GM21737 (cell line): Measurements from ENCODE around the gene APC2.
"Not testable (repeated sequence)": the region's sequence is repeated elsewhere in the genome, so short reads cannot be mapped to it uniquely, and the experiment has no call there.

ENCODE experiments used
- ATAC-seq: cut with Tn5 transposase; IDR thresholded peaks from one replicate; pipeline ENCODE4 v1.9.1; 2021; ENCODE audit warnings: mild to moderate bottlenecking, moderate library complexity; ENCODE audit not compliant: unreplicated experiment

Gene APC2

DNA sequence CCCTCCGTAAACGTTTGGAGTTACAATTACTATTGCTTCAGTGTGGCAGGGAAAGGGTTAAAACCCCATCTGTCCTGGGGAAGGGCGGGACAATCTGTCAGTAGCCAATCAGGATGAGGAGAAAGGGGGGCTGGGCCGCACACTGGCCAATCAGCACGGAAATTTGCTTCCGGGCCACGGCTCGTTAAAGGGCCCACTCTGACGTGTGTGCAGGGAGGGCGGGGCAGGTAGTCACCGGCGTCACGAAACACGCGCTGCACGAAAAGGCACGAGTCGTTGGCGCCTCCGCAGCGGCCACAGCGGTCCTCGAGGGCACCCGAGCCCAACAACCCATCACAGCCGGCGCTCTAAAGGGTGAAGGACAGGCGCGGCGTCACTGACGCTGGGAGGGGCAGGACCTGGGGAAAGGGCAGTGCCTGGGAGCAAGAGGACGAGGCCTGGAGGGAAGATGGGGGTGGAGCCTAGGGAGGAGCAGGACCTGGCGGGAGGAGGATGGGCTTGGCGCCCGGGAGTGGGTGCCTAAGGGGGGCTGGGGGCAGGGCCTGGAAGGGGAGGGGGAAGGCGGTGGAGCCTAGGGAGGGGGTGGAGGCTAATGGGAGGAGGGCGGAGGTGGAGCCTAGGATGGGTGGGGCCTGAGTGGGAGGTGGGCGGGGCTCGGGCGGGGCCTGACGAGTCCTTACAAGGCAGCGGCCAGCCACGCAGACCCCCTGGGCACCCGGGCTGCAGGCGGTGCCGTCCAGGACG is 58.0 kb downstream of the APC2 start:
- no peak for ATAC-seq

DNA sequence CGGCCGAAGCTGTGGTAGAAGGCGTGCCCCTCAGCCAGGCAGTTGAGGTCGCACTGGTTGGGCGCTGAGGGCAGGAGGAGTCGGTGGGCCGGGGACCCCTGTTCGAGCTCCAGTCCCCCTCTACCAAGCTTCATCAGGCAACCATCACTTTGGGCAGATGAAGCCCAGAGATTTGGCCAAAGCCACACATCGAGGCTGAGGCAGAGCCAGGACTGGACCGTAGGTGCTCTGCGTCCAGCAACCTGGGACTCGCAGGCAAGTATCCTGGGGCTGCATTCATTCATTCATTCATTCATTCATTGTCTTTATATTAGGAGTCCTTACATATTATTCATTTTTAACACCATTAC is 58.6 kb downstream of the APC2 start:
- no peak for ATAC-seq

DNA sequence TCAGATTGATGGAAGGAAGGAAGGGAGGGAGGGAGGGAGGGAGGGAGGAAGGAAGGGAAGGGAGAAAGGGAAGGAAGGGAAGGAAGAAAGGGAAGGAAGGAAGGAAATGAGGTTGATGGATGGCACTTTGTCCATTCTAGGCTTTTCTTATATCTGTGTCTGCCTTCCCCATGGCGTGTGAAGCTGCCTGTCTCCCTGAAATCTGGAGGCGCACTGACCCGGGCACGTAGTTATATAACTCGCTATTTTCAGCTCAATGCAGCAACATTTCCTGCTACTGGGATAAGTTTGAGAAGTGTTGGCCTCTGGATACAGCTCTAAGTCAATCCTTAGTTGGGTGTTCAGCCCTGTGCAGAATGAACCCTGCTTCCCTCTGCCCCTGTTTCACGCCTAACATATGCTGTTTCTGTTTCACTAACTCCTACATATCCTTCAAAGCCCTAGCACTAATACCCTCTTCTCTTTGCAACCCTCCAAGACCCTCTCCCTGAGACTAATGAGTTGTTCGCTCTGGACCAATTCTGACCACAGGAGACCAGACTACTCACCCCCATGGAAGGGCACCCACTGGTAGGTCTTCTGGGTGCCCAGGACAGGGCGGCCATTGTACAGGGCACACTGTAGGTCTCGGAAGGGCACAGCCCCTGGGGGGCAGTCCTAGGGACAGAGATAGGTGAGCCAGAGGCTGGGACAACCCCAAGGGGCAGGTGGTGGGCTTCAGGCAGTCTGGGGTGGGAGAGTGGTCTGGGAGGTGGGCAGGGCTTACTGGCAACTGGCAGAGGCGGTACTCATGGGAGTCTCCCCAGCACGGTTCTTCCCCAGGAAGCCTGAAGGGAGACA is 59.9 kb downstream of the APC2 start:
- ATAC-seq, result no peak

DNA sequence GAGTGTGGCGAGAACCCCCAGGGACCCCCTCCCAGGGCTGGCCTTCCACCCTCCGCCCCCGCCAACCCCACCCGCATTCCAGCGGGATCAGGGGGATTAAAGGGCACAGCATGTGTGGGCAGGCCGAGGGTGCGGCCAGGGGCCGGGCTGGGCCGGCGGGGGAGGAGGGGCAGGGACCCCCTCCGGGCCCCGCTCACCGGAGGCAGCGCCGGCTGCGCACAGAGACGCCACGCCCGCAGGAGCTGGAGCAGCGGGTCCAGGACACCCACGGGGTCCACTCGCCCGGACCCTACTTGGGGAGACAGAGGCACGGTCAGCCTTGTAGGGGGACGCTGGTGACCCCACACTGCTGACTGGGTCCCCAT is 60.5 kb downstream of the APC2 start:
- ATAC-seq, result no peak

DNA sequence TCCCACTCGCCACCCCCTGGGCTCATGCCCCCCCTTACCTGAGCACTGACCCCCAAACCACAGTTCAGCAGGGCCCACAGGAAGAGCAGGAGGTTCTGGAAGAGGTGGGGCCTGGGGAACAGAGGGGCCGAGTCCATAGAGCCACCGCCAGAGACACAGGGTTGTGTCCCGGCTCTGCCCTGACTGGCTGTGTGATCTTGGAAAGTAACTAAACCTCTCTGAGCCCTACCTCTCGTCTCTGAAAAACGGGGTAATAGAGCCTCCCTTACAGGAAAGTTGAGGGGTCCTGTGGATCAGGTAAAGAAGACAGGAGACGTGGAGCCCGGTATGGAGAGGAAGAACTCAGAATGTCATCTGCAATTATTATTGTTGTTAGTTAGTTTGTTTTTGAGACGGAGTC is 60.9 kb downstream of the APC2 start:
- no peak for ATAC-seq

DNA sequence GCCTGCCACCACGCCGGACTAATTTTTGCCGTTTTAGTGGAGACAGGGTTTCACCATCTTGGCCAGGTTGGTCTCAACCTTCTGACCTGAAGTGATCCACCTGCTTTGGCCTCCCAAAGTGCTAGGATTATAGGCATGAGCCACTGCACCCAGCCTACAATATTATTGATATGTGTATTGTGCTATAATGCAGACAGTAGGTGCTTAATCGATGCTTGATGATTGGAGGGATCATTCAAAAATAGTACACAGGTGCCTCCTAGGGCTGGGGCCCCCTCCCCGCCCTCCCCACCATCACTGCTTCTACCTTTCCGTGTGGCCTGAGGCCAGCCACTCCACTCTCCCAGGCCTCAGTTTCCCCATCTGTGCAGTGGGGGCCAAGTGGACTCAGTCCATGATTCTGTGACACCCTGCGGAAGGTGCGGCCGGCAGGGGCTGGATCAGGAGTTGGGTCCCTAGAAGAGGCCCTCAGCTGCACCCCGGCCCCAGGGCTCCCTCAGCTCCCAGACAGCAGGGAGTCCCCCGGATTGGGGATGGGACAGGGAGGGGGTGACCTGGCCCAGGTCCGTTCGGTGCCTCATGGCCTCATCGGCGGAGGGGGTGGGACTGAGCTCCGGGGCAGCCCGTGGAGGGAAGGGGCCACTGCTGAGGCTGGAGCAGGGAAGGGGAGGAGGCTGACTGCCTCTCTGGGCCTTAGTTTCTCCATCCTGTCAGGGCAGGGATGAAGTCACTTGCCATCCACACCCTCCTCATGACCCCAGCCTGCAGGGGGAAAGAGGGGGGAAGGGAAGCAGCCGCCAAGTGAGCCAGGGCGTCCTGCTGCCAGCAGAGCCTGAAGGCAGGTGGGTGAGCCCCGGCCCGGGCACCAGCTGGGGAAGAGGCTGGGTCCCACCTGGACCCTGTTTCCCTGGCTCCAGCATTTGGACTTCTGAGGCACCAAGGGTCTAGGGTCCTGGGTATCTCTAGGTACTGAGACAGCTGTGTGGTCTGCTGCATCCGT is 61.7 kb downstream of the APC2 start:
- ATAC-seq, result no peak

DNA sequence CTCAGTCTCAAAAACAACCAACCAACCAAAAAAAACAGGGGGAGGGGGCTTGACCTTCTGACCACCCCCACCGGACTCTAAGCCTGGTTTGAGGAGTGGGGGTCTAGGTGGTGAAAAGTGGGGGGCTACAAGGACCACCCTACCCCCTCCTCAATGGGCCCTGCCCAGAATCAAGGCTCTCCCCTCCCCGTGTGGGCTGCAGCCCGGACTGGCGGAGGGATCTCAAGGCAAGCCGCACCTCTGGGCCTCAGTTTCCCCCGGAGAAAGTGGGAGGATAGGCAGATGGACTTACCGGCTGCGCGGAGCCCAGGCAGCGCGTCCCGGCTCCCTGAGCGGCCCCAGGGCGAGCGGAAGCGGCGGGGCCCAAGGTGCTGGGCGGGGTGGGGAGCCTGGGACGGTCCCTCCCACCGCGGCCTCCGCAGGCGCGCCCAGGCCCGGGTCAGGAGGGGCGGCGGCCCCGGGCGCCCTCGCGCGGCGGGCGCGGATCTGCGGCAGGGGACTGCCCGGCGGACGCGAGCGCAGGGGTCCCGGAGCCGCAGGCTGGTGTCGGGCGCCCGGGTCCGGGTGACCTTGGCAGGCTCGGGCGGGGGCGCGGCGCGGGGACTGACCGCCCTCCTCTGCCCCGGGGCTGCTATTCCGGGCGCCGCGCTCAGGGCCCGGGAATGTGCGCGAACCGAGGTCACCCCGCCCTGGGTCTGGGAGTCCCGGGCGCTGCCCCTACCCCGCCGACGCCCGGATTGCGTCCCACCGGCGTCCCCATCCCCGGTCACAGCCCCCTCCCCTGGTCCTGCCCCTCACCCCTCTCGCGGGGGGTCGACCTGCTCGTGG is 63.0 kb downstream of the APC2 start, which contains the start of gene ADAMTSL5:
Gene ADAMTSL5, minus strand, starts transcription at position 349 of the 828 bp plus-strand sequence. CDS start 2,076 bp downstream, outside the sequence.
- ATAC-seq, result no peak

DNA sequence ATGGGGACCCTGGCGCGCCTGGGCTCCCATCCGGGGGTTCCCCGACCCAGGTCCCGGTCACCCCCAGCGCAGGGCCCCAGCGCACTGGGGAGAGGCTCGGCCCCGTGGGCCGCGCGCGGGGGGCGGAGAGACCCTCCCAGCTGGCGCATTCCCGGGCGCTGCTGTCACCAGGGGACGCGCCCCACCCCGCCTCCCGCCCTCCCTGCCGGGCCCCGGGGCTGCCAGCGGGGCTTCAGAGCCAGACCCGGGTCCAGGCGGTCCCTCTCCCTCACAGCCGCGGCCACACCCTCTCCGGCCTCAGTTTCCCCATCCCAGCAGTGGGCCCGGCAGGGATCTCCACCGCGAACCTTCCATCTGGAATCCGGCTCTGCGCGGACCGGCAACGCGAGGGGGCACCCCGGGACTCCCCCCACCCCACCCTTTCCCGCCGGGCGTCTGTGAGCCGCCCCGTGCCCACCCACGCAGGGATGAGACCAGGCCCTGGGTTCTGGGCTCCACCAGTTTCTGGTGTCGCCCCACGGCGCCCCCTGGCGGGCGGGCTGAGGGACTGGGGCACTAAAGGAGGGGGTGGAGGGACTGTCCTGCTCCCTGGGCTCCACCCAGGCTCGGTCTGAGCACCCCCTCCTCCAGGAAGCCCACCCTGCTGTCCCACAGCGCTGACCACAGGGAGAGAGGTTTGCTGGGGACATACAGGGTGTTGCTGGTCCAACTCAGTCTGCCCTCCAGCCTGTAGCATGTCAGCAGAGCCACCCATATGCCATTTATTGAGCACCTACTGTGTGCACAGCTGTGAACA is 63.8 kb downstream of the APC2 start:
- no peak for ATAC-seq

DNA sequence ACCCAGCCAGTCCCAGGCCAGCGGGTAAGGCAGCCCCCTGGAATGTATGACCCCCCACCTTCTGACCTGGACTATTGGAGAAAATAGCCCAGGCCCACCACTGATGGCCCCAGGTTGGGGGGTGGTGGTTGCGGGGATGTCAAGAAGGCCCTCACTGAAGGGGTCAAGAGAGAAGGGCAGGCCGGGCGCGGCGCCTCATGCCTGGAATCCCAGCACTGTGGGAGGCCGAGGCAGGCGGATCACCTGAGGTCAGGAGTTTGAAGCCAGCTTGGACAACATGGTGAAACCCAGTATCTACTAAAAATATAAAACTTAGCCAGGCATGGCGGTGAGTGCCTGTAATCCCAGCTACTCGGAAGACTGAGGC is 64.4 kb downstream of the APC2 start:
- ATAC-seq, result no peak

DNA sequence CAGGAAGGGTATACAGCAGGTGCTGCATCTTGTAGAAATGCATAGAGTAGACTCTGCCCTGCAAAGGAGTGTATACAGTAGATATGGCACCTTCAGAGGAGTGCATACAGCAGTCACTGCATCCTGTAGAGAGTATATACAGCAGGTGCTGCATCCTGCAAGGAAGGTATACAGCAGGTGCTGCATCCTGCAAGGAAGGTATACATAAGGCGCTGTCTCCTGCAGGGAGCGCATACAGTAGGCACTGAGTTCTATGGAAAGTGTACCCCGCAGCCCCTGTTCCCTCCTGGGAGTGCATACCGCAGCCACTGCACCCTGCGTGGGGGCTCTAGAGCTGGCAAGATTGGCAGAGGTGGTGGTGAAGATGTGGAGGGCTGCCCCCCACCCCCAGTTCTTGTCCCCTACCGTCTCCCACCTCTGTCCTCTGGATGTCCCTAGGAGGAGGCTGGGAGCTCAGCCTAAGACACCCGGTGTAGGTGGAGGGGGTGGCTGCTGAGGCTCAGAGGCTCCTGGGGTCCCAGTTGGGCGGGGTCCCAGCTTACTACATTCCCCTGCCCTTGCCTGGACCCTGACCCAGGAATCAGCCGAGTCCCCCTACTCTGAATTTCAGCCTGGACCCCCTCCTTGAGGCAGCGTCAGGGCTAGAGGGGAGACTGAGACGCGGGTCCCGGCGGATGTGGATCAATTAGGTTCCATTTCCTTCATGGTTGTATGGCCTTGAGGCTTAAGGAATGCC is 65.2 kb downstream of the APC2 start:
- ATAC-seq, result no peak

DNA sequence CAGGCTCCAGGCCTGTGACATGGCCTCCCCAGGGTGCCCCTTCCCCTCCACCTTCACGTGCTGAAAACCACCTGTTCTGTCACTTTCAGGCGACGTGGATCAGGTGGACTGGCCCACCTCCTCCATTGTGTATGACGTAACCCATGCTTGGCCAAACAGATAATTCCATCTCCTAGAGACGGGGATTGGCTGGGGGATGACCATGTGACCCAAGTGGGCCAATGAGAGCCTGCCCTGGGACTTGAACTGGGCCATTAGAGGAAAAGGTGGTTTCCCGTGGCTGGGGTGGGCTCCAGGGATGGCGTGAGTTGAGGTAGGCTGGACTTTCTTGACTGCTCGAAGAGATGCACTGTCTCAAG is 66.5 kb downstream of the APC2 start:
- ATAC-seq, result no peak

DNA sequence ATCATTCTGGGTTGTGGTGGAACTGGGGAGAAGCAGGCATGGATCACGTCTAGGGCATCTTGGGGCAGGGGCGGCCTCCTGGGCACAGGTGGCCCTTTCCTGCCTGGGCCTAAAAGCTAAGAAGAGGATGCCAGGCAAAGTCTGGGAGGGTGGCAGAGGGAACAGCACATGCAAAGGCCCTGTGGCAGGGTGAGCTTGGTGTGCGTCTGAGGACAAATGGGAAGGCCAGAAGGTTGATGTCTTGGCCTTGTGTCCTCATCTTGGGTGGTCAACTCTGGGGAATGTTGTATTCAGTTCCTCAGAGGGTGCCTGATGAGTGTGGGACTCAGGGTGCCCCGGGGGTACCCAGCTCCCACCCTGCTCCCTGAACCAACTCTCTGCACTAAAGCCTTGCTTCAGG is 68.5 kb downstream of the APC2 start:
- no peak for ATAC-seq

DNA sequence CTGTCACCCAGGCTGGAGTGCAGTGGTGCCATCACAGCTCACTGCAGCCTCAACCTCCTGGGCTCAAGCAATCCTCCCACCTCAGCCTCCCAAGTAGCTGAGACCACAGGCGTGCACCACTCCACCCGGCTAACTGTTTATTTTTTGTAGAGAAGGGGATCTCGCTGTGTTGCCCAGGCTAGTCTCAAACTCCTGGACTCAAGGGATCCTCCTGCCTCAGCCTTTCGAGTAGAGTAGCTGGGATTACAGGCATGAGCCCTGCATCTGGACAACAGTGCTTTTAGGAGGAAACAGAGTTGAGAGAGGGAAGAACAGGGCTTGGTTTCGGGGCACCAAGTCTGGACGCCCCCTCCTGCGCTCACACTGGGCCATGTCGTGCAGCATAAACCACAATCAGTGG is 69.9 kb downstream of the APC2 start:
- not testable (repeated sequence) for ATAC-seq

DNA sequence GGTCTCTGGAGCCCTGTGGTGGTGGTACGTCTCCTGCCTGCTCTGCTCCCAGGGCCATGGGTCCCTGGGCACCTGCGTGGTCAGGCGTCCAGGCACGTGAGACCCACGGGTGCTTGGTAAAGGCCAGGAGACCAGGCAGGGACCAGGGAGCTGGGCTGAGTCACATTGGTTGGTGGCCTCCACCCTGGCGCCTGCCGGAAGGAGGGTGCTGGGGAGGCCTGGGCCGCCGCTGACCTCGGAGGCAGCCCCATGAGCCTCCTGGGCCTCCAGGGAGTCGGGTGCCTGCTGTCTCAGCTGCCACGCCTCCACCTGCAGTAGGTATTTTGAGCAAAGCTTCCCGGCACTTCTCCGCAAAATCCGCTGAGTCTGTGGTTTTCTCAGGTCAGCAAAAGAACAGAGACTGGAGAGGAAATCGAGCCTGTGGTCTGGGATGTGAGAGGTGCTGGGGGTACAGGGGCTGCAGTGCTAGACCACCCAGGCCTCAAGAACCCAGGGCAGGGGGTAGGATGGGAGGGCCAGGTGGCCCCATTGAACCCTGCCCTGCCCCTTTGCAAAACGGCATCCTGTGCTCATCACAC is 70.4 kb downstream of the APC2 start:
- no peak for ATAC-seq

DNA sequence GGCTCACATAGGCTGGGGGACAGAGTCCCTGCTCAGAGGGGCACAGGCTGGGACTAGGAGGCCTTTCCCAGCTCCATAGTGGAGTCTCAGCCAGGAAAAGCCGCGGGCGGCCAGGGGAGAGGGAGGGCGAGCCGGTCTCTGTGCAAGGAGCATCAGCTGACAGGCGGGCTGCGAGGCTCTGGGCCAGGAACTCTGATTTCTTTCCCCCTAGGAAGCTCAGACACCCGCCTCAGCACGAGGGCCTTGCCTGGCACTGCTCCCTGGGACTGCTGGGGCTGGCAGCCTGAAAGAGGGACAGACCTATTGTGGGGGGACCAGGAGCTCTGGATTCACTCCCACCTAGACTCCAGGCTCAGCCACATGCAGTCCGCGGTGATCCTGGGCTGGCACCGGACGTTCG is 71.7 kb downstream of the APC2 start:
- ATAC-seq, result no peak

DNA sequence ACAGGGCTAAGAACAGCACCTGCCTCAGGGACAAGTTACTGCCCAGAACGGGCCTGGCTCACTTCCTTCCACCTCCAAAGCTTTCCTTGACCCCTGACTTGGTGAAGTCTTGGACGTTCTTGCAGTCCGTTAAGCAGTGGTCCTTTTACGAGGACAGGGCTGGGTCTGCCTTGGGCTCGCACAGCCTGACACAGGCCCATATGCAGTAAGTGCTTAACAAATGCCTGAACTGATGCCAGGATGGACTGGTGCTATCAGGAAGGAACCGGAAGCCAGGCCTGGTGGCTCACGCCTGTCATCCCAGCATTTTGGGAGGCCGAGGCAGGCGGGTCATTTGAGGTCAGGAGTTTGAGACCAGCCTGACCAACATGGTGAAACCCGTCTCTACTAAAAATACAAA is 72.1 kb downstream of the APC2 start:
- ATAC-seq, result no peak

DNA sequence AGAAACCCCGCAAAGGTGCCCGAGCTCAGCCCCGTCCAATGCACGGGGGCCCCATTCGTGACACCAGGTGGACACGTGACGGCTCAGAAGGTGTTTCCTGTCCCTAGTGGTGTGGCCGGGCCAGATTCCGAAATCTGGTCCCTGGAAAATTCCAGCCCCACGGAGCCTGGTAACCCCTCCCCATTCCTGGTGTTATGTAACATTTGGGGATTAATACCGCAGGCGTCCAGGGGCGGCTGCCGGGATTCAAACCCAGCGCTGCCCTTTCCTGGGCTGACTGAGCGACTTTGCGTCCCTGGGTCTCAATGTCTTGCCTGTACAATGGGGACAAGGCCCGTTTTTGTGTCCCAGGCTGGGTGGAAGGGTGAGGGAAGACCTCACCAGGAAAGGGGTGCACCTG is 72.9 kb downstream of the APC2 start:
- no peak for ATAC-seq
